HL-60/S4 treated with retinoic acid at 250 ng/mL for 4 days and 3 days (cell line): ENCODE measurements around the gene SBNO2.

Experiments
- in situ Hi-C: fragments of 300-500 bp; cut with MboI; formaldehyde crosslinking; loops from 2 replicates; pipeline ENCODE4 v1.7.0; 2022; ENCODE audit warnings: low sequenced_read_pairs

Gene SBNO2

GRCh38 chr19:1080360-1081161 is 93.5 kb downstream of the SBNO2 start:
- in situ Hi-C loops, result no loop called here

- in situ Hi-C loops, result no loop called here
These were observed 94.4 kb downstream of the SBNO2 start for GRCh38 chr19:1079566-1080111.

GRCh38 chr19:1076951-1077350 is 97.1 kb downstream of the SBNO2 start:
- in situ Hi-C loops, result no loop called here

GRCh38 chr19:1076046-1076386 is 98.1 kb downstream of the SBNO2 start:
- in situ Hi-C loops, result no loop called here

- in situ Hi-C loops, result no loop called here
These were observed 99.4 kb downstream of the SBNO2 start for GRCh38 chr19:1074544-1075283.

- in situ Hi-C loops, result no loop called here
These were observed 100.0 kb downstream of the SBNO2 start for GRCh38 chr19:1073956-1074517.

- in situ Hi-C loops, result no loop called here
These were observed 100.8 kb downstream of the SBNO2 start for GRCh38 chr19:1073063-1073955.

GRCh38 chr19:1072371-1073015 is 101.6 kb downstream of the SBNO2 start:
- in situ Hi-C loops, result no loop called here

- in situ Hi-C loops, result no loop called here
These were observed 102.9 kb downstream of the SBNO2 start for GRCh38 chr19:1070931-1071791.

- in situ Hi-C loops, result no loop called here
These were observed 103.5 kb downstream of the SBNO2 start for GRCh38 chr19:1070576-1070930.

- in situ Hi-C loops, result no loop called here
These were observed 104.9 kb downstream of the SBNO2 start for GRCh38 chr19:1069009-1069779.

GRCh38 chr19:1068009-1069001 is 105.8 kb downstream of the SBNO2 start:
- in situ Hi-C loops, result no loop called here

GRCh38 chr19:1067341-1067957 is 106.6 kb downstream of the SBNO2 start:
- in situ Hi-C loops, result no loop called here

GRCh38 chr19:1066748-1067340 is 107.2 kb downstream of the SBNO2 start, which contains the start of gene ARHGAP45:
Gene ARHGAP45, plus strand, starts transcription at chr19:1067167. Its CDS starts 239 bp downstream, at chr19:1067406.
- in situ Hi-C loops, result no loop called here

- in situ Hi-C loops, result no loop called here
These were observed 107.8 kb downstream of the SBNO2 start for GRCh38 chr19:1066251-1066747.

GRCh38 chr19:1065606-1066109 is 108.4 kb downstream of the SBNO2 start:
- in situ Hi-C loops, result no loop called here
